ENCODE data around the gene ETFA.

ETFA gene

GRCh38 chr15:76204916-76205460 lies 106.3 kb downstream of the ETFA start:
- H3K4me3 ChIP-seq (replicated peaks; ENCODE audit: low read depth, low read length) = no peak overlapping the region
- DNase-seq (ENCODE audit: extremely low read depth, insufficient read length) = no peak
- no peaks in the 10 kb centered on the region for H3K27me3 ChIP-seq (replicated peaks; ENCODE audit: control insufficient read depth, insufficient read depth, low read length)
- H3K36me3 ChIP-seq (ENCODE audit: control insufficient read depth, insufficient read depth, low read length) = peaks cover 15% of the 10 kb centered on the region
- TF ChIP-seq, protein P1, sequence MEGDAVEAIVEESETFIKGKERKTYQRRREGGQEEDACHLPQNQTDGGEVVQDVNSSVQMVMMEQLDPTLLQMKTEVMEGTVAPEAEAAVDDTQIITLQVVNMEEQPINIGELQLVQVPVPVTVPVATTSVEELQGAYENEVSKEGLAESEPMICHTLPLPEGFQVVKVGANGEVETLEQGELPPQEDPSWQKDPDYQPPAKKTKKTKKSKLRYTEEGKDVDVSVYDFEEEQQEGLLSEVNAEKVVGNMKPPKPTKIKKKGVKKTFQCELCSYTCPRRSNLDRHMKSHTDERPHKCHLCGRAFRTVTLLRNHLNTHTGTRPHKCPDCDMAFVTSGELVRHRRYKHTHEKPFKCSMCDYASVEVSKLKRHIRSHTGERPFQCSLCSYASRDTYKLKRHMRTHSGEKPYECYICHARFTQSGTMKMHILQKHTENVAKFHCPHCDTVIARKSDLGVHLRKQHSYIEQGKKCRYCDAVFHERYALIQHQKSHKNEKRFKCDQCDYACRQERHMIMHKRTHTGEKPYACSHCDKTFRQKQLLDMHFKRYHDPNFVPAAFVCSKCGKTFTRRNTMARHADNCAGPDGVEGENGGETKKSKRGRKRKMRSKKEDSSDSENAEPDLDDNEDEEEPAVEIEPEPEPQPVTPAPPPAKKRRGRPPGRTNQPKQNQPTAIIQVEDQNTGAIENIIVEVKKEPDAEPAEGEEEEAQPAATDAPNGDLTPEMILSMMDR (IDR thresholded peaks at IDR 0.05; ENCODE audit: insufficient read depth, low read length, poor library complexity, severe bottlenecking) = no peak

DNA sequence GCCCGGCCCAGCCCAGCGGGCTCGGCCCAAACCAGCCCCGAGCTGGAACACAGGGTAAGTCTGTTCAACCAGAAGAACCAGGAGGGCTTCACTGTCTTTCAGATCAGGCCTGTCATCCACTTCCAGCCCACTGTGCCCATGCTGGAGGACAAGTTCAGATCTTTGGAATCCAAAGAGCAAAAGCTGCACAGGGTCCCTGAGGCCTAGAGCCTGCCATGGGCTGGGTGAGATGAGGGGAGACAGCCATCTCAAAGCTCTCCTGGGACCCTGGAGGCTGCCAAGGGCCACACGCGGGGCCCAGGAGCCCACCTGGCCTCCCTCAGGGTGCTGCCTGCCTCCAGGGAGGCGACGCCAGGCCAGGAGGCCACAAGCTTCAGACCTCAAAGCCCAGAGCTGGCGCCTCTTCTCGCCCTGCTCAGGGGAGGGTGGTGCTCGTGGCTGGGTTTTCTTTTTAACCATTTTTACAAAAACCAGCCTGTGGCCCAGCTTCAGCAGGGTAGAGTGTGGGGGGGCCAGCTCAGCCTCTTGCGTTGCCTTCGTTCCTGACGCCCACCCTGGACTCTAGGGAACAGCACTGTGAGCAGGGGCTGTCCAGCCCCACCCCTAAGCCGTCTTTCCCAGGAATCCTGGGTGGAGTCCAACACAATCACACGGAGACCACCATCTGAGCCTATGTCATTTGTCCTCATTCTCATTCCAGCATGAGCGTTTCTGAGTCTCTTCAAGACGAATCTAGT lies 107.0 kb downstream of the ETFA start:
- Histone ChIP-seq H3K36me3 (ENCODE audit: control insufficient read depth, insufficient read depth, low read length) (peaks cover 13% of the 10 kb centered on the region), H3K27me3 (replicated peaks; ENCODE audit: control insufficient read depth, insufficient read depth, low read length) (no peaks in the 10 kb centered on the region), H3K4me3 (replicated peaks; ENCODE audit: low read depth, low read length) (no peak overlapping the region)
- TF ChIP-seq, protein P1 (IDR thresholded peaks at IDR 0.05; ENCODE audit: insufficient read depth, low read length, poor library complexity, severe bottlenecking) = no peak
- DNase-seq (ENCODE audit: extremely low read depth, insufficient read length) = no peak

GRCh38 chr15:76203346-76204108 lies 107.7 kb downstream of the ETFA start:
- H3K27me3 ChIP-seq (replicated peaks; ENCODE audit: control insufficient read depth, insufficient read depth, low read length) = no peaks in the 10 kb centered on the region
- no peak for DNase-seq (ENCODE audit: extremely low read depth, insufficient read length)
- peaks cover 10% of the 10 kb centered on the region for H3K36me3 ChIP-seq (ENCODE audit: control insufficient read depth, insufficient read depth, low read length)
- H3K4me3 ChIP-seq (replicated peaks; ENCODE audit: low read depth, low read length) = no peak overlapping the region
- TF ChIP-seq, protein P1 (IDR thresholded peaks at IDR 0.05; ENCODE audit: insufficient read depth, low read length, poor library complexity, severe bottlenecking) = no peak

DNA sequence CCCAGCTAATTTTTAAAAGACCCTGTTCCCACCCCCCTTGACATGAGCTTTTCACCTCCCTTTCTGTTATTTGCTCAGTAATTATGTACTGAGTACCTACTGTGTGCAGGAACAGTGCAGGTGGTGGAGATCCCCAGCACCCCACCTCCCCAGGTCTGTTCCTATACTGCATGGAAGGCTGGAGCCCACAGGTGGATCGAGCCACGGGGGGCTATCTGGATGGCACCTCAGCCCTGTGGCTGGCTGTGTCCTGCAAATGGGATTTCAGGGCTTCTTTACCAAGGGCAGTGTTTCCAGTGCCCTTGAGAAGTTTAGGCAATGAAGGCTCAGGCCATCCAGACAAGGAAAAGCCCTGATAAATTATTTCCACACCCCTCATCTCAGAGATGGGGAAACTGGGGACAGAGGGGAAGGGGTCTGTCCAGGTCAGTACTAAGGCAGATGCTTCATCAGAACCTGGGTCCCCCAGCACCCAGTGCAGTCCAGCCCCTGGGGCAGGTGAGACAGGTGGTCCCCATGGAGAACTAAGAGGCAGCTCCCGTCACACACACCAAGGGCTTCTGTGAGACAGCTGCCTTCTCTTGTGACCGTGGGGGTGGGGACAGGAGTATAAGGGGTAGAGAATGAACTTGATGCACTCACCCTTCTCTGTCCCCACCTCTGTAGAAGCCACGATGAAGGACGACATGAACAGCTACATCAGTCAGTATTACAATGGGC lies 109.6 kb downstream of the ETFA start:
- no peak overlapping the region for H3K4me3 ChIP-seq (replicated peaks; ENCODE audit: low read depth, low read length)
- H3K27me3 ChIP-seq (replicated peaks; ENCODE audit: control insufficient read depth, insufficient read depth, low read length) = no peaks in the 10 kb centered on the region
- no peak for DNase-seq (ENCODE audit: extremely low read depth, insufficient read length)
- peaks cover 8% of the 10 kb centered on the region; the same call in 1 of the 2 replicates for H3K36me3 ChIP-seq (ENCODE audit: control insufficient read depth, insufficient read depth, low read length)
- TF ChIP-seq, protein P1 (IDR thresholded peaks at IDR 0.05; ENCODE audit: insufficient read depth, low read length, poor library complexity, severe bottlenecking) = no peak

GRCh38 chr15:76200641-76201105 lies 110.6 kb downstream of the ETFA start:
- DNase-seq (ENCODE audit: extremely low read depth, insufficient read length) = no peak
- TF ChIP-seq, protein P1 (IDR thresholded peaks at IDR 0.05; ENCODE audit: insufficient read depth, low read length, poor library complexity, severe bottlenecking) = no peak
- no peaks in the 10 kb centered on the region for H3K27me3 ChIP-seq (replicated peaks; ENCODE audit: control insufficient read depth, insufficient read depth, low read length)
- H3K4me3 ChIP-seq (replicated peaks; ENCODE audit: low read depth, low read length) = no peak overlapping the region
- H3K36me3 ChIP-seq (ENCODE audit: control insufficient read depth, insufficient read depth, low read length) = peaks cover 5% of the 10 kb centered on the region; the same call in 1 of the 2 replicates
